SU-DHL-6 (cell line): ENCODE measurements around the gene SFT2D2.

Experiments
- CTCF ChIP-seq: fragments of 200-600 bp; sonication (generic); IDR thresholded peaks from one replicate; pipeline ENCODE4 v1.5.1; 2017; ENCODE audit warnings: antibody characterized with exemption, mild to moderate bottlenecking, low read length, moderate library complexity; ENCODE audit not compliant: insufficient read depth, poor library complexity, severe bottlenecking
- EZH2phosphoT487 ChIP-seq: fragments of 200-600 bp; sonication (generic), shearing (Covaris generic); conservative IDR thresholded peaks from 2 replicates; pipeline ENCODE4 v1.6.1; 2018; ENCODE audit warnings: mild to moderate bottlenecking, antibody characterized with exemption, low read length, moderate library complexity, mixed read lengths

GRCh38 chr1:168295411-168296114 is 69.8 kb downstream of the SFT2D2 start:
- no peak for TF ChIP-seq CTCF
- TF ChIP-seq EZH2phosphoT487: no peak
